Peyer's patch (tissue), 4 donors: ENCODE data around the gene PHC3.

ENCODE experiments used
- POLR2A ChIP-seq, 2 donors: fragments of 450-650 bp; IDR thresholded peaks; one replicate each; pipeline ENCODE4 v1.5.1; 2017; ENCODE audit warnings: antibody characterized with exemption in 2 of 2, mild to moderate bottlenecking in 2 of 2, moderate library complexity in 2 of 2
- TF ChIP-seq, protein P1 (sequence below), 6 experiments: fragments of 450-650 bp in 4 of 6; fragments of 200-600 bp in 2 of 6; sonication (generic) in 1 of 6; IDR thresholded peaks; one replicate each; pipeline ENCODE4 v1.5.1; 2017 to 2019; ENCODE audit warnings: antibody characterized with exemption in 6 of 6, mild to moderate bottlenecking in 3 of 6, moderate library complexity in 1 of 6

DNA sequence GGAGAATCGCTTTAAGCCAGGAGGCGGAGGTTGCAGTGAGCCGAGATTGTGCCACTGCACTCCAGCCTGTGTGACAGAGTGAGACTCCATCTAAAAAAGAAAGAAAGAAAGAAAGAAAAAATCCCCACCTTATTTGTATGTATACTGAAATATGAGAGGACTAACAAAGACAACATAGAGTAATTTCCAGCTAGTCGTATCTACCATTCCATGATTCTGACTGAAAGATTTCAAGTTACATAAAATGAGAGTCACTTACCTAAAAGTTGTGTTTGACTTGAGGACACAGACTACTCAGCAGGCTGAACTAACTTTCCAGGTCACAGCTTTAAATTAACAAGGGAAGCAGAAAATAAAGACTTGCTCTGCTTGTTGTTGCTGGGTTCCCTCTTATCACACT lies 21.9 kb upstream of the PHC3 start:
- TF ChIP-seq, protein P1, sequence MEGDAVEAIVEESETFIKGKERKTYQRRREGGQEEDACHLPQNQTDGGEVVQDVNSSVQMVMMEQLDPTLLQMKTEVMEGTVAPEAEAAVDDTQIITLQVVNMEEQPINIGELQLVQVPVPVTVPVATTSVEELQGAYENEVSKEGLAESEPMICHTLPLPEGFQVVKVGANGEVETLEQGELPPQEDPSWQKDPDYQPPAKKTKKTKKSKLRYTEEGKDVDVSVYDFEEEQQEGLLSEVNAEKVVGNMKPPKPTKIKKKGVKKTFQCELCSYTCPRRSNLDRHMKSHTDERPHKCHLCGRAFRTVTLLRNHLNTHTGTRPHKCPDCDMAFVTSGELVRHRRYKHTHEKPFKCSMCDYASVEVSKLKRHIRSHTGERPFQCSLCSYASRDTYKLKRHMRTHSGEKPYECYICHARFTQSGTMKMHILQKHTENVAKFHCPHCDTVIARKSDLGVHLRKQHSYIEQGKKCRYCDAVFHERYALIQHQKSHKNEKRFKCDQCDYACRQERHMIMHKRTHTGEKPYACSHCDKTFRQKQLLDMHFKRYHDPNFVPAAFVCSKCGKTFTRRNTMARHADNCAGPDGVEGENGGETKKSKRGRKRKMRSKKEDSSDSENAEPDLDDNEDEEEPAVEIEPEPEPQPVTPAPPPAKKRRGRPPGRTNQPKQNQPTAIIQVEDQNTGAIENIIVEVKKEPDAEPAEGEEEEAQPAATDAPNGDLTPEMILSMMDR (IDR thresholded peaks at IDR 0.05): no peak
- no peak for TF ChIP-seq POLR2A (IDR thresholded peaks at IDR 0.05)
